ENCODE data around the gene CAMK2B. TPM values are rescaled to one million over a fixed set of nuclear protein-coding genes. Genes with fewer than 3 reads are reported as not detected.

Gene CAMK2B
- polyA plus RNA-seq, 1 donor (not counting 4 experiments of a cell fraction or from before 2014, with no cell fraction given) = 0.25 TPM

GRCh38 chr7:44217852-44218402 is 107.5 kb downstream of the CAMK2B start:
- Histone ChIP-seq H4K20me1 (ENCODE audit: control insufficient read depth, extremely low read depth, insufficient read depth, low read length) (no peaks in the 10 kb centered on the region), H3K27me3 (ENCODE audit: control insufficient read depth, extremely low read depth, insufficient read depth, low read length) (no peaks in the 10 kb centered on the region), H3K4me3 (ENCODE audit: control insufficient read depth in 2 of 3, extremely low read depth in 1 of 3, insufficient read depth in 2 of 3, low read depth in 1 of 3, low read length in 3 of 3) (no peak overlapping the region), H3K4me1 (ENCODE audit: control insufficient read depth, extremely low read depth, insufficient read depth, low read length) (no peaks in the 10 kb centered on the region), H3K27ac (ENCODE audit: control insufficient read depth, insufficient read depth, low read length) (no peak overlapping the region), H3K36me3 (ENCODE audit: control insufficient read depth in 2 of 2, extremely low read depth in 1 of 2, insufficient read depth in 2 of 2, low read length in 2 of 2) (peaks cover 0 to 9% of the 10 kb centered on the region in 2 experiments), H3K9me3 (ENCODE audit: control insufficient read depth, low read depth, low read length) (no peaks in the 10 kb centered on the region), H3K9me1 (ENCODE audit: control insufficient read depth, extremely low read depth, insufficient read depth, low read length) (no peaks in the 10 kb centered on the region), H3K9ac (ENCODE audit: control insufficient read depth, extremely low read depth, insufficient read depth, low read length) (no peak overlapping the region), H2AFZ (ENCODE audit: control insufficient read depth, low read length) (no peak overlapping the region), H3K4me2 (ENCODE audit: control insufficient read depth, extremely low read depth, insufficient read depth, low read depth, low read length) (no peak overlapping the region), H3K79me2 (ENCODE audit: control insufficient read depth, insufficient read depth, low read length) (no peaks in the 10 kb centered on the region)
- TF ChIP-seq EZH2 (IDR thresholded peaks at IDR 0.05; ENCODE audit: low read length) (no peak), CTCF (optimal IDR thresholded peaks at IDR 0.05 in 1 of 3, IDR thresholded peaks at IDR 0.05 in 1 of 3, conservative IDR thresholded peaks at IDR 0.05 in 1 of 3; ENCODE audit: extremely low read depth in 1 of 3, insufficient read depth in 2 of 3, low read length in 3 of 3) (no peak)
- dilution Hi-C loops (cut with MboI; ENCODE audit: extremely low pct_ligation_motif_present, low sequenced_read_pairs) = no loop called here
- FAIRE-seq = no peak
- DNase-seq (ENCODE audit: low read depth, low spot score) = no peak

- no peaks in the 10 kb centered on the region for H3K9me1 ChIP-seq (ENCODE audit: control insufficient read depth, extremely low read depth, insufficient read depth, low read length)
- H3K36me3 ChIP-seq (ENCODE audit: control insufficient read depth in 2 of 2, extremely low read depth in 1 of 2, insufficient read depth in 2 of 2, low read length in 2 of 2) = peaks cover 2 to 12% of the 10 kb centered on the region in 2 experiments
- H2AFZ ChIP-seq (ENCODE audit: control insufficient read depth, low read length) = no peak overlapping the region
- H3K27ac ChIP-seq (ENCODE audit: control insufficient read depth, insufficient read depth, low read length) = no peak overlapping the region
- no peak for FAIRE-seq
- H4K20me1 ChIP-seq (ENCODE audit: control insufficient read depth, extremely low read depth, insufficient read depth, low read length) = no peaks in the 10 kb centered on the region
- H3K9ac ChIP-seq (ENCODE audit: control insufficient read depth, extremely low read depth, insufficient read depth, low read length) = no peak overlapping the region
- no peaks in the 10 kb centered on the region for H3K27me3 ChIP-seq (ENCODE audit: control insufficient read depth, extremely low read depth, insufficient read depth, low read length)
- no peak overlapping the region for H3K4me2 ChIP-seq (ENCODE audit: control insufficient read depth, extremely low read depth, insufficient read depth, low read depth, low read length)
- no peaks in the 10 kb centered on the region for H3K79me2 ChIP-seq (ENCODE audit: control insufficient read depth, insufficient read depth, low read length)
- H3K9me3 ChIP-seq (ENCODE audit: control insufficient read depth, low read depth, low read length) = no peaks in the 10 kb centered on the region
- no peak for DNase-seq (ENCODE audit: low read depth, low spot score)
- no peak overlapping the region for H3K4me3 ChIP-seq (ENCODE audit: control insufficient read depth in 2 of 3, extremely low read depth in 1 of 3, insufficient read depth in 2 of 3, low read depth in 1 of 3, low read length in 3 of 3)
- dilution Hi-C loops (cut with MboI; ENCODE audit: extremely low pct_ligation_motif_present, low sequenced_read_pairs) = no loop called here
- TF ChIP-seq CTCF (optimal IDR thresholded peaks at IDR 0.05 in 1 of 3, IDR thresholded peaks at IDR 0.05 in 1 of 3, conservative IDR thresholded peaks at IDR 0.05 in 1 of 3; ENCODE audit: extremely low read depth in 1 of 3, insufficient read depth in 2 of 3, low read length in 3 of 3) = no peak
- TF ChIP-seq EZH2 (IDR thresholded peaks at IDR 0.05; ENCODE audit: low read length) = no peak
- H3K4me1 ChIP-seq (ENCODE audit: control insufficient read depth, extremely low read depth, insufficient read depth, low read length) = no peaks in the 10 kb centered on the region
Observed at GRCh38 chr7:44217223-44217714, 108.1 kb downstream of the CAMK2B start.
